Smooth muscle cell of the brain vasculature (primary cell): ENCODE measurements around the gene NGDN.
"Not testable (repeated sequence)": the region's sequence is repeated elsewhere in the genome, so short reads cannot be mapped to it uniquely, and the experiment has no call there.

Source experiments
- DNase-seq: peaks from one replicate; pipeline ENCODE4 v3.0.0-alpha.2; 2012; ENCODE audit warnings: low read depth, low spot score

The NGDN gene, protein sequence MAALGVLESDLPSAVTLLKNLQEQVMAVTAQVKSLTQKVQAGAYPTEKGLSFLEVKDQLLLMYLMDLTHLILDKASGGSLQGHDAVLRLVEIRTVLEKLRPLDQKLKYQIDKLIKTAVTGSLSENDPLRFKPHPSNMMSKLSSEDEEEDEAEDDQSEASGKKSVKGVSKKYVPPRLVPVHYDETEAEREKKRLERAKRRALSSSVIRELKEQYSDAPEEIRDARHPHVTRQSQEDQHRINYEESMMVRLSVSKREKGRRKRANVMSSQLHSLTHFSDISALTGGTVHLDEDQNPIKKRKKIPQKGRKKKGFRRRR

DNA sequence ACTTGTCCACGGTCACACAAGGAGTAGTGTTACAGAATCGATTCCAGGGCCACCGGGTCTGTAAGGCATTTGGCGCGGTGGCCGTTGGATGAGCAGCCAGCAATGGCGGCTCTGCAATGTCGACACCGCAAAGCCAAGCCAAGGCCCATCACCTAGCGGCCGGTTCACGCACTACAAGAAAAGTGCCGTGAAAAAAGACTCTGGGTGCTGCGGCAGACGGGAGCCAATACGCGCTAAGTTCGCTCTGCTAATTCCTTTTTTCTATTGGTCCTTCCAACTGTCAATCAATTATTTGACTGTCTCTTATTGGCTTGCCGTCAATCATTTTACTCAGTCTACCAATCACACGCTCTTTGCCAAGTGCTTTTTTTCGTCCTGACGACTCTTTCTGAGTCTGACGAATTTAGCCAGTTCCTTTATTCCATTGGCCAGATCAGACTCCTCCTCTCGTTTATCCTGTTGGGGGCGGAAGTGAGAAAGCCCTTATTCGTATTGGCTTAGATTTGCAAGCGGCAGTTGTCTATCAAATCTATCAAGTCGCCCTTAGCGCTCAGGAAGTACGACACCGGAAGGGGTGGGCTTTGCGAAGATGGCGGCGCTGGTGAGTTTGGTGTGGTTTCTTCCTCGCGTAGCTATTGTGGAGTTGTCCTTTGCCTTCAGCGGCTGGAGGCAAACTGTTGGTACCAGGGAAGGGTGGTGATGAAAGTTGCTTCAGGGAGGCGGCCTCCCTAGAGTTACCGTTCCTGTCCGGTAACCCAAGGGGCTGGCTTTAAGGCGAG, at the start of gene NGDN:
TSS of gene NGDN (plus strand) at position 577 of the 779 bp plus-strand sequence. CDS start at position 590, 13 bp downstream.
- DNase-seq: peak; percentile 99

DNA sequence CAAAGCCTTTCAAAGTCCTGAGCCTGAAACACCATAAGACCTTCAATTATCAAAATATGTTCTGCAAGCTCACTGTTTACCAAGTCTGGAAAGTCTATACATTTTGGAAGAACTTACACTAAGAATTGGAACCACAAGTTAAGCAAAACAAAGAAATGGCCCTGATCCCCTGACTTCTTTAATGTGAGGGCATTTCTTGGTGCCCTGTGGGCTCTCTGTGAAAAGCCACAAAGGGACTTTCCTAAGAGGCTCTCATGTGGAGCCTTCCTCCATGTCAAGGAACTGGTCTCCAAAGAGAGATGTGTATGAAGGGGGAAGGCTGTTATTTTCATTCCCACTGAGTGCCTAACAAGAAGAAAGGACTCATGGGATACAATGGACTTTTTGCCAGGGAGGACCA, 47.9 kb upstream of the NGDN start:
- DNase-seq: no peak

DNA sequence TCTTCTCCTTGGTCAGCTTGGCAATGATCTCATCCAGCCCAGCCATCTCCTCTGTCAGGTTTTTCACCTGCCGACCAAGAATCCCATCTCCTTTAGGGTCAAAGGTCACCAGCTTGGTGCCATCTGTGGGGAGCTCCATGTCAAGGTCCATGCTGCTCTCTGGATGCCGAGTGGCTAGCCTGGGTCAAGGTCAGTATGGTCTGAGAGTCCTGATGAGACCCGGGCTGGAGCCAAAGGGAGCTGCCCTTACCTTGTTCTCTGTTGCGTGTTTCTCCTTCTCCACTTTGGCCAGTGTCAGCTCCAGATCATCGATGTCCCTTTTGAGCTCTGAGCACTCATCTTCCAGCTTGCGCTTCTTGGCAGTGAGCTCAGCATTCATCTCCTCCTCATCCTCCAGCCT, 45.8 kb upstream of the NGDN start:
- no peak for DNase-seq

DNA sequence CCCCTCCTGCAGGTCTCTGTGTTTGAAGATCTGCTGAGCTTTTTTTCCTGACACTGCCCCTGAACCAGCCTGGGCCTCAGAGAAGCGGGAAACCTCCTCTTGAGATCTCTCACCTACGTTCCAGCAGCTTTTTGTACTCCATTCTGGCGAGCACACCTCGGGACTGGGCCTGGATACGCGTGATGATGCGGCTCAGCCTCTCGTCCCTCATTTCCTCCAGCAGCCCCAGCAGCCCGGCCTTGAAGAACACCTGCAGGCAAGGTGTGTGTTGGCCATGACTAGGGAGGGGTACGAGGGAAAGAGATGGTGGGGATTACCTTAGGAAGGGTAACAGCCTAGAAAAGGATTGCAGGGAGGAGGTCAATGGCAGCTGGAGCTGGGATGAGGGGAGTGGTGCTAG, 44.3 kb upstream of the NGDN start:
- DNase-seq: no peak

DNA sequence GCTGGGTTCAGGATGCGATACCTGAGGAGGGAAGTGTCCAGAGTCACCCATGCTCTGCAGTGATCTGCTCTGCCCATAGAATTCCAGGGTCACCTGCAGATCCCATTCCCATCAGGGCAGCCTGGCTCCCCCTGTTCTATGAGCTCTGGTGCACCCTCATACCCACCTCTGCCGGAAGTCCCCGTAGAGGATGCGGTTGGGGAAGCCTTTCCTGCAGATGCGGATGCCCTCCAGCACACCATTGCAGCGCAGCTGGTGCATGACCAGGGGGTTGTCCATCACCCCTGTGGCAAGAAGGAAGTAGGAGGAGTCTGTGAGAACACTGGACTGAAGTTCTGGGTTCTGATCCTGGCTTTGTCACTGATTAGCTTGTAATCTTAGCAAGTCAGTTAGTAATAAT, 43.7 kb upstream of the NGDN start:
- DNase-seq: not testable (repeated sequence)

DNA sequence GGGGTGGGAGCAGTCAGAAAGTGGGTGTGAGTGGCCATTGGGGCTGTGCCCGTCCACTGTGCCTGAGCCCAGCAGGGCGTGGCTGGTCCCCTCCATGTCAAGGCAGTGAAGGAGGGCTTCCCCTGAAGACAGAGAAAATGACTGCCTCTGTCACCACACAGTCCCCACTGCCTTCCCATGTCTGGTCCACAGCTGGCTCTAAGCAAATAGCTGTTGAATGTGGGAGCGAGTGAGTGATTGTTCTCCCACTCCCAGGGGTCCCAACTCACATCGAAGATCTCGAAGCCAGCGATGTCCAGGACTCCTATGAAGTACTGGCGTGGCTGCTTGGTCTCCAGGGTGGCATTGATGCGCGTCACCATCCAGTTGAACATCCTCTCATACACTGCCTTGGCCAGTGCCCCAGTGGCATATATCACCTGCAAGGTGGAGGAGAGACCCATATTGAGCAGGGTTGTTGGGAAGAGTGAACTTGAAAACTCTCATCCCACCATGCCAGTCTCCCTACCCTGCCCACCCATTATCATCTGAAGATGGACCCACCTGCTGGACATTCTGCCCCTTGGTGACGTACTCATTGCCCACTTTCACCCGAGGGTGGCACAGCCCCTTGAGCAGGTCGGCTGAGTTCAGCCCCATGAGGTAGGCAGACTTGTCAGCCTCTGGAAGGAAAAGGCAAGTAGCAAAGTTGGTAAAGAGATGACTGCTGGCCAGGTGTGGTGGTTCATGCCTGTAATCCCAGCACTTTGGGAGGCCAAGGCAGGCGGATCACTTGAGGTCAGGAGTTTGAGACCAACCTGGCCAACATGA, 40.6 kb upstream of the NGDN start:
- no peak for DNase-seq

DNA sequence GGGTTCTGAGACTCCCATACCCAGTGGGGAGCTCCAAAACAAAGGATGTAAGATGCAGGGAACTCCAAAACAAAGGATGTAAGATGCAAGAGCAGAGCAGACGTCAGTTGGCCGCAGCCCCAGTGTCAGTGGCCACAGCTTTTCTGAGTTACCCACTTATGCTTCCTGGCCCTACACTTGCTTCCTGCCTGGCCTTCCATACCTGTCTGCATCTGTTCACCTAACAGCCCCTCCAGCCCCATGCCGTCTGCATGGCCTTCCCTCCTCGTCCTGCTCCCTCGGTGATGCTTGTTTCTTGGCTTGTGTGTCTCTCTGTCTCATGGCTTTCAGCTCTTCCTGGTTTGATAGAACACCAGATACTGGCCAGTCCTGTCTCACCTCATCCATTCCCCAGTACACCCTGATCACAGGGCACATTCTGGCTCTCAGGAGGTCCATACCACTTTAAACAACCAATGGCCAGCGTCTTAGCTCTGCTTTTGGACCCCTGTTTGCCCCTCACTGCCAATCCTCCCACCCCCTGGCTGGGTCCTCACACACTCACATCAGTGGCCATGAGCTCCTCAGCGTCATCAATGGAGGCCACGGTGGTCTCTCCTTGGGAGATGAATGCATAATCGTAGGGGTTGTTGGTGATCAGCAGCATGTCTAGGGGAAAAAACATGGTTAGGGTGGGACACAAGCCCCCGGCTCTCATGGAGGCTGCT, 39.3 kb upstream of the NGDN start:
- no peak for DNase-seq

DNA sequence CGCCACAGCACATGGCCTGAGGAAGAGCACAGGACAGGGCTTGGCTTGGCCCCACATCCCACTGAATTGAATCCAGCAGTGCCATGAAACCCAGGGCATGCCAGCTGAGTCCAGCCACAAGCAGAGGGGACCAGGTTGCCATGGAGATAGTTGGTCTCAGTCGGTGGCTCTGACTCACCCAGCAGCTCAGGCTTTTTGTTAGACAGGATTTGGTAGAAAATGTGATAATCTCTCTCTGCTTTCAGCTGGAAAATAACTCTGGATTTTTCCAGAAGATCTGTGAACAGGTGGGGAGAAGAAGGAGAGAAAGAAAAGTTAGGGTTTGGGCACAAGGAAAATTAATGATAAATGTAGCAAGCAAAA, 38.8 kb upstream of the NGDN start:
- DNase-seq: no peak

DNA sequence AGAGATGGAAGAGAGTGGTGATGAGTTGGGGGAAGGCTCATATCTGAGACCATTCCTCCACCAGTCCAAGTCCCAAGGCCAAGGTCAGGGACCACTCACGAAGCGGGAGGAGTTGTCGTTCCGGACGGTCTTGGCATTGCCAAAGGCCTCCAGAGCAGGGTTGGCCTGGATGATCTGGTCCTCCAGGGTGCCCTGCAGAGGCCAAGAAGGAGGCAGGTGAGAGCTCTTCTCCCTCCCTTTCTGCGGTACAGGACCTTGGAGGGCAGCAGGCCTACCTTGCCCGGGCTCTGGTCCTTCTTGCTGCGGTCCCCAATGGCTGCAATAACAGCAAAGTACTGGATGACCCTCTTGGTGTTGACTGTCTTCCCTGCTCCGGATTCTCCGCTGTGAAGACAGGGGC, 38.0 kb upstream of the NGDN start:
- DNase-seq: no peak

DNA sequence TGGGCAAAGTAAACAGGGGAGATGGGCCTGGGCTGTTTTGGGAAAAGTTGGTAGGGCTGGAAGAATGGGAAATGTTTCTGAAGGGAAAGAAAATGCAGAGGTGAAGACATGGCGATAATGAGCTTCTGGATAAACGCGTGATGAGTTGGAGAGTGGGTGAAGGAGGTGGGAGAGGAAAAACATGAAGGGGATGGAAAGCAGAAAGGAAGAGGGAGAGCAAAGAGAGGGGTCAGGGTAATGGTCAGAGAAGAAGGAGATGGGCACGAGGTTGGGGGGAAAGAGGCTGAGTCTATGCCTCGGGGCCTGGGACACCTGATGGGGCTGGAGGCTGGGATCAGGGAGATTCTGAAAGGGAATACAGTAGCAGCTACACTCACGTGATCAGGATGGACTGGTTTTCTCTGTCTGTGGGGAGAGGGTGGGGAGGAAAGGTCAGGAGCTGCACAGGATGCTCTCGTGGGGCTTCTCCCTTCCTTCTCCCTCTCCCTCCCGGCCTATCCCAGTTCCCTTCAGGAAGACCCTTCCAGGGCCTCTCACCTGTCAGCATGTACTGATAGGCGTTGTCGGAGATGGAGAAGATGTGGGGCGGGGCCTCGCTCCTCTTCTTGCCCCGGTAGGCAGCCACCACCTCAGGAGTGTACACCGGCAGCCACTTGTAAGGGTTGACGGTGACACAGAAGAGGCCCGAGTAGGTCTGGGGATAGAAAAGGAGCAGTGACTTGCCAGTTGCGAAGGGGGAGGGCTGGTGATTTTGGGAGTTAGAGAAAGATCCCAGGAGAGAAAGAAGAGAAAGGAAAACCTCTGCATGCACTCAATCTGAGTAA, 37.2 kb upstream of the NGDN start:
- DNase-seq: no peak

DNA sequence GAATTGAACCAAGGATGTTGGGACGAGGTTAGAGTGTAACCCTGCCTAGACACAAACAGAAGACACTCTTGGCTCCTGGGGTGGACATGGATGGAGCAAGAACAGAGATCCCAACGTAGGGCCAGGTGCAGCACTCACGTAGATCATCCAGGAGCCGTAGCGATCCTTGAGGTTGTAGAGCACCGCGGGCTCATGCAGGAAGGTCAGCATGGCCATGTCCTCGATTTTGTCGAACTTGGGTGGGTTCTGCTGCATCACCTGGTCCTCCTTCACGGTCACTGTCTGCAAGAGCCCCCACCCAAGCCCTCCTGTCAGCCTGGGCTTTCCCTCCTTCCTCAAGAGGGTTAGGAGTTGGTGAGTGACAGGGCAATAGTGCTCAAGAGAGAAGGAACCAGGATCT, 36.6 kb upstream of the NGDN start:
- no peak for DNase-seq

DNA sequence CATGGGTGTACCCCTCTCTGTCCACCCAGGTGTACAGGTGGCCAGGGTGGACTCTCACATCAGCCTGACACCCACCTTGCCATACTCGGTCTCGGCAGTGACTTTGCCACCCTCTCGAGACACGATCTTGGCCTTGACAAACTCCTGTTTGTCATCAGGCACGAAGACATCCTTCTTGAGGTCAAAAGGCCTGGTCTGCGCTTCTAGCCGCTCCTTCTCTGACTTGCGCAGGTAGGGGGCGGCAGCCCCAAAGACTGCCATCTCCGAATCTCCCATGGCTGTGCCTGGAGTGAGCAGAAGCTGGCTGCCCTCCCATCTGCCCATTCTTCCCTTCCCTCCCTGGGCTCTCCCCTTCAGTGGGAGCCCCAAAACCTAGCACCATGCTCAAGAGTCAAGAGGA, 36.0 kb upstream of the NGDN start:
- DNase-seq: no peak

DNA sequence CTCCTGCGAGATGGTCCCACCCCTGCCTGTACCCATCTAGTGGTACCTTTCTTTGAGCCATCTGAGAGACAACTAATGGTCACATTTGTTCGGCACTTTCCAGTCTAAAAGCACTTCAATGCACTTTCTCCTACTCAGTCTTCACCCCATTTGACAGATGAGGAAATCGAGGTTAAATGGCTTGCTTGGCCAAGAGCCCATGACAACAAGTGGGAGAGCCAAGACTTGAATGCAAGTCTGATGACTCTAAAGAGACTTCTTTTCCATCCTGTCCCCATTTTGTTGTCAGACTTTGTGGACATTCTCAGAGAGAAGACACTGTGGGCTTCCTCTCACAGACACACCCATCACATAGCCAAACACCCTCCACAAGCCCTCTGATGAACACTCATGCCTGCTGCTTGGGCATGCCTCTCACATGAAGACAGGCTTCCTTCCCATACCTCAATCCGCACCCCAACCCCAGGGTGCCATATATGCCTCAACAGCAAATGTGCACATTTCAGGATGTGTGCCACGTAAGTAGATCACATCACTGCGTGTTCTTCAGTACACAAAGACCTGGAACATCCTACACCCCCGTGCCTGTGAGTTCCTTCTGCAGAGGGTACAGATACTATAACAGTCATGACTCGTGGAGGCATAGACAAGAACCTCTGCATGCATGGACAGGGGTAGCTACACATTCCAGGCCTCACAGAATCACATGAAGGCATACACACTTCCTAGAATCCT, 34.8 kb upstream of the NGDN start:
- no peak for DNase-seq

DNA sequence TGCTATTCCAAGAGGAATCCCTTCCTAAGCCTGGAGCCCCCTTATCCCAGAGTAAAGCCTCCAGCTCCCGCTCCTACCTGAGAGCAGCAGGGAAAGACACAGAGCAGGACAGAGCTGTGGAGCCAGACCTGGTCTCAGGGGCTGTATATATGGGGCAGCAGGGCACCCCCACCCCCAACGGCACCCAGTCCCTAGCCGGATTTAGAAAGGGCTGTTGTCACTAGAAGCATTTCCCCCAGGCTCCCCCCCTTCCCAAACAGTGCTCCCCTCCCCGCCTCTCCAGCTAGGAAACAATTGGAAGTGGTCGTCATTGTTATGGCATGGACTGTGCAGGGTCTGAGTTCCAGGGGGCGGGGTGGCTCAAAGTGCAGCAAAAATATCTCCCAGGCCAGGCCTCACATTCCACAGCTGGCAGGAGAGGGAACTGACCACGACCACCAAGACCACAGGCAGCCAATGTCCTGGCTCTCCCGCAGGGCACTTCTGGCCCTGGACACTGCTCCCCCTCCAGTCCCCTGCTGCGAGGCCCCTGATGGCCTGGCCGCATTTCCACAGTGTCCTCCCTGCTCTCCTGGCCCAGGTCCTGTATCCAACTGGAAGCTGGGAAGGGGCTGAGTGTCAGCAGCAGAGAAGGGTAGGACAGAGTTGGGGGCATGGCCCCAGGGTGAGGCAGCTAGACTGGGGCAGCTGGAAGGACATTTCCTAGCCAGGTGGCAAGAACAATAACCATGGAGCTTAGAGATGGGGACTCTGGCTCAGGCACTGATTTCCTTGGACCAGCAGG, 33.8 kb upstream of the NGDN start, which contains the start of gene MYH7:
TSS of gene MYH7 (minus strand) at position 118 of the 784 bp plus-strand sequence. CDS start 1,928 bp downstream, outside the sequence.
- DNase-seq: no peak

DNA sequence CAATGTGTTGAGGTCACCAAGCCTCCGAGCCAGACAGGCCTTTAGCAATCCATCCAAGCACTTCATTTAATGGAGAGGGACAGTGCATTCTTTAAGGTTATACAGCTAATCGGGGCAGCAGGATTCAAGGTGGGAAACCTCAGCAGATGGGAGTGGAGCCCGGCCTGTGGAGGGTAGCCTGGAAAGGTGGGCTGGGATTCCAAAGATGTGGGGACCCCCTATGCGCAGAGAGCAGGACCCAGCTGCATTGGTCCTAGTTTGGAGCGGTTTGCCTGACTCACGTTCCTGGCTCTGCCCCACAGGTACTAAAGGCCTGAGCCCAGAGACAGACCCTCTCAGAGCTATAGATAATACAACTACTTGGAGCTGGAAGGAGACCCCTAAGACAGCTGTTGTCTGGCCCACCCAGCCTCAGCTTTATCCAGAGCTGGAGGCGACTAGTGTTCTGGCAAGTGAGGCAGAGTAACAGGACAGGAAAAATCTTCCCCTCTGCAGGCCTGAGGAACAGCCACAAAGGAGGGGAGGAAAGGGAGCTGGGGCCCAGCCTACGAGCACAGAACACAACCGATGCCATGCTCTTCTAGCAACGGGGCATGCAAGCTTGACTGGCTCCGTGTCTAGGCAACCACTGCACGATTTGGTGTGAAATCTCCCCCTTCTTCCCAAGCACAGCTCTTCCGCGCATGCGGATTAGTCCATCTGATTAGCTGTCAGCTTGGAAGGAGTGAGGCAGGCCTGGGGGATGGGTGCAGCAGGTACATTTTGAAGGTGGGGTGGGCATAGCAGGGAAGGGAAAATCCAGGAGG, 33.0 kb upstream of the NGDN start:
- DNase-seq: no peak

DNA sequence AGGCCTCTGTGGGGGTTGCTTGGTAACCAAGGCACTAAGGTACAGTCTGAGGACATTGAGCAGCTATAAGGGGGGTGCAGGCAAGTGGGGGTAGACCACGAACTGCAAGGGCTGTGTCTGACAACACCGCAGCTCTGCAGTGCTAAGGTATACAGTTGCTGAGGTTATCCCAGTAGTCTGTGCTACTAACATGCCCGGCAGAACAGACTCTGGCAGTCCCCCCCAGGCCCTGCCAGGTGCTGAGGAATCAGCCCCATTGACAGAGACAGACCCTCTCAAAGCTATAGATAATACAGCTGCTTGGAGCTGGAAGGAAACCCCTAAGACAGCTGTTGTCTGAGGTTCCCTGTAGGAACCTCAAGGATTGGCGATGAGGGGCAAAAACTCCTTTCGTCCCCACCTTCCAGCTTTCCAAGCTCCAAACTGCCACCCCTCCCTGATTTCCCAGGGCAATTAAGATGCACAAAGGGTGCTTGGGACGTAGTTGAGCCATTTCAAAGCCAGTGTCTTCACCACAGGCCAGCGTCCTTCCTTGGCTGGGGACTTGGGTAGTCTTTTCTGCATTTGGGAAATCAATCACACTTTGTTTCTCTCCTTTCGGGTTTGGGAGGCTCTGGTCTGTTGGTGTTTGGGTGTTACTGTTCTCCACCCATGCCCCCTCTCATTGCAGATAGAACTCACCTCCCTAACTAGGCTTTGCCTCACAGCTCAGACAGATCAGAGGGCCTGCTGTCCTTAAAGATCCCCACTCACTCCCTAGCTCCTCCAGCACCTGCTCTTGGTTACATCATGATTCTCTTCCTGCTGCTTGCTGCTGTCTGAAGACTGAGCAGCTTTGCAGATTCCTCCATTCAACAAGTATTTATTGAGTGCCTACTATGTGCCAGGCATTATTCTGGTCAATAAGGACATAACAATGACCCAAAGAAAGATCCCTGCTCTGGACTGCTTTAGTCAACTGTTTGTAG, 32.1 kb upstream of the NGDN start:
- no peak for DNase-seq
